Fibroblast of the aortic adventitia (primary cell): ENCODE results near the gene PALLD. TPM values are rescaled to one million over a fixed set of nuclear protein-coding genes. Genes with fewer than 3 reads are reported as not detected.

ENCODE experiments used
- DNase-seq: peaks from one replicate; pipeline ENCODE4 v3.0.0-alpha.2; 2010; ENCODE audit warnings: low read depth
- H3K4me3 ChIP-seq: 2 replicates; pipeline ENCODE4 v1.5.1; 2011; ENCODE audit warnings: low read depth, mild to moderate bottlenecking, control low read depth, low read length, moderate library complexity
- total RNA-seq: library from RNA; depleted of rRNA; stranded (reverse); fragments of >200 nt; gene quantifications from 2 replicates; pipeline ENCODE4 v1.2.3, GENCODE V29; 2012; ENCODE audit warnings: low replicate concordance
- TF ChIP-seq, protein P1 (sequence below): IDR thresholded peaks from 2 replicates; pipeline ENCODE4 v1.5.1; 2011; ENCODE audit warnings: mild to moderate bottlenecking, low read length, control low read depth, inconsistent platforms; ENCODE audit not compliant: insufficient read depth

The PALLD gene
- total RNA-seq, 1 donor: 52.1 TPM

DNA sequence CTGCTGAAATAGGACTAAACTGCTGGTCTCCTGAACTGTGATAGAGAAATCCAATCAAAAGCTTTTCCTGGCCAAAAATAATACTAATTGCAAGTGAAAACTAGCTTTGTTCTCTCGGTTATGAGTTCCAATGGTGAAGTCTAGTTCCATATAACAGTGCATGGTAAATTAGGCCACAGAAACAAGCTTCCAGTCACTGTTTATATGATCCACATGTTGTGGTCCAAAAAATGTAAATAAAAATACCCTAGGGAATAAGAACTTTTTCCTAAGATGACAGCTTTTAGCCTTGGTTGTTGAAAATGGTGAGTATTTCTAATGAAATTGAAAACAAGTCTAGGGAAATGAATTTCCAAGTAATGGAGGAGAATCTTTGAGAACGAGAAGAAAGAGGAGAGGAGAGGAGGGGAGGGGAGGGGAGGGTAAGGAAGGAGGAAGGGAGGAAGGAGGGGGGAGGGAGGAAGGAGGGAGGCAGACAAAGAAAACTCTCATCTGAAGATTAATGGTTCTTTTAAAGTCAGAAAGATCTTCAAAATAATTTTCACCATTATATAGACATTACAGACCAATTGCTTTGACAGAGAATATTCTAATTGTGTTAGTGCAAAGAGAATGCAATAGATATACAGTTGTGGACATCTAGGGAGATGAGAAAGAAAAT, 26.1 kb downstream of the PALLD start:
- no peak overlapping the region for H3K4me3 ChIP-seq
- DNase-seq: no peak
- TF ChIP-seq, protein P1, sequence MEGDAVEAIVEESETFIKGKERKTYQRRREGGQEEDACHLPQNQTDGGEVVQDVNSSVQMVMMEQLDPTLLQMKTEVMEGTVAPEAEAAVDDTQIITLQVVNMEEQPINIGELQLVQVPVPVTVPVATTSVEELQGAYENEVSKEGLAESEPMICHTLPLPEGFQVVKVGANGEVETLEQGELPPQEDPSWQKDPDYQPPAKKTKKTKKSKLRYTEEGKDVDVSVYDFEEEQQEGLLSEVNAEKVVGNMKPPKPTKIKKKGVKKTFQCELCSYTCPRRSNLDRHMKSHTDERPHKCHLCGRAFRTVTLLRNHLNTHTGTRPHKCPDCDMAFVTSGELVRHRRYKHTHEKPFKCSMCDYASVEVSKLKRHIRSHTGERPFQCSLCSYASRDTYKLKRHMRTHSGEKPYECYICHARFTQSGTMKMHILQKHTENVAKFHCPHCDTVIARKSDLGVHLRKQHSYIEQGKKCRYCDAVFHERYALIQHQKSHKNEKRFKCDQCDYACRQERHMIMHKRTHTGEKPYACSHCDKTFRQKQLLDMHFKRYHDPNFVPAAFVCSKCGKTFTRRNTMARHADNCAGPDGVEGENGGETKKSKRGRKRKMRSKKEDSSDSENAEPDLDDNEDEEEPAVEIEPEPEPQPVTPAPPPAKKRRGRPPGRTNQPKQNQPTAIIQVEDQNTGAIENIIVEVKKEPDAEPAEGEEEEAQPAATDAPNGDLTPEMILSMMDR: no peak

DNA sequence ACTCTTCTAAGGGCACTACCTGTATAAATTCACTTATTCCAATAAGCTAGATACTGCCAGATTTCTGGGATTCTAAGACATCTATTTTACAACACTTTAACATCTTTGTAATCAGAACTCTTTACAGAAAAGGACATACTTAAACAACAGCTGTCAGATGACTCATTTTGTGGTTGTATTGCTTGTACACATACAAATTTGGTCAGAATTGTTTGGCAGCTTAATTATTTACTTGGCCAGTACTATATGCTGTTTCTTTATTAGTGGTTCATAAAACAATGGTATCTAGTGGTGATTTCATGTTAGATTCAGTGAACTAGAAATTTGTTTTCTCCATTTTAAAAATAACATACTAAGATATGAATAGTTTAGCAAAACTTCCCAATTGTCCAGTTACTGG, 27.2 kb downstream of the PALLD start:
- no peak overlapping the region for H3K4me3 ChIP-seq

DNA sequence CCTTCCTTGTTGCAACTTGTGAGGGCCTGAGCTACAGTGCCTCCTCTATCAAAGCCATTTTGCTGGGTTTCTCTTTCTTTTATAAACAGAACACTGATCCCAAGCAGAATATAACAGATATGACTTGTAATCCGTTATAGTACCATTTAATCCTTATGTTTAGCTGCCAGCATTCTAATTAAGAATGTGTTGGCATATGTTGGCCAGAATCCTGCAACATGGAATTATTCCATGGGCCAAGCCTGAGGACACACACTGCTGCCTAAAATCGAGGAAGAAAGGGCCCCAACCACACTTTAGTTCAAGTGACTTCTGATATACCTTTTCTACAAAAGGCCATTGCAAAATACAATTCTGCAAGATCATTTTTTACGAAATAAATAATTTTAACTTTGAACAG, 28.0 kb downstream of the PALLD start:
- no peak overlapping the region for H3K4me3 ChIP-seq
- TF ChIP-seq, protein P1: no peak
- DNase-seq: no peak

More for the DNA sequence above, 27.2 kb downstream of the PALLD start:
- DNase-seq: peak; percentile 66
- TF ChIP-seq, protein P1: no peak

DNA sequence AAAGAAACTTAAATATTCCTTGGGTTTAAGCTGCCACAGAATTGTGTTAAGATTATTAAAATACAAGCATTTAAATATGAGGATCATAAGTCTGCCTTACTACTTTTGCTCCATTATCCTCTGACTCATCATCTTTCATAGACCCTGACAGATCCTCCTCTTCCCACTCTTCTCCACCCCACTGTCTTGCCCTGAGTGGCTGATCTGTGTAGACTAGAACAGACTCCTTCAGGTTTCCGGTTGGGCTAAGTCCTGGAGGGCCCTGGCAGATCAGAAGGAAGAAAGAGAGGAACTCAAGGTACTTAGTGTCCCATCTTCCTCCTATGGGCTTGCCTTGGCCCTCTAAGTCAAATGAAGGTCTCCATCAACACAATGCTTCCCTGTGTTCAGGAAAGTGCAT, 30.7 kb downstream of the PALLD start:
- DNase-seq: no peak
- TF ChIP-seq, protein P1: no peak
- no peak overlapping the region for H3K4me3 ChIP-seq

DNA sequence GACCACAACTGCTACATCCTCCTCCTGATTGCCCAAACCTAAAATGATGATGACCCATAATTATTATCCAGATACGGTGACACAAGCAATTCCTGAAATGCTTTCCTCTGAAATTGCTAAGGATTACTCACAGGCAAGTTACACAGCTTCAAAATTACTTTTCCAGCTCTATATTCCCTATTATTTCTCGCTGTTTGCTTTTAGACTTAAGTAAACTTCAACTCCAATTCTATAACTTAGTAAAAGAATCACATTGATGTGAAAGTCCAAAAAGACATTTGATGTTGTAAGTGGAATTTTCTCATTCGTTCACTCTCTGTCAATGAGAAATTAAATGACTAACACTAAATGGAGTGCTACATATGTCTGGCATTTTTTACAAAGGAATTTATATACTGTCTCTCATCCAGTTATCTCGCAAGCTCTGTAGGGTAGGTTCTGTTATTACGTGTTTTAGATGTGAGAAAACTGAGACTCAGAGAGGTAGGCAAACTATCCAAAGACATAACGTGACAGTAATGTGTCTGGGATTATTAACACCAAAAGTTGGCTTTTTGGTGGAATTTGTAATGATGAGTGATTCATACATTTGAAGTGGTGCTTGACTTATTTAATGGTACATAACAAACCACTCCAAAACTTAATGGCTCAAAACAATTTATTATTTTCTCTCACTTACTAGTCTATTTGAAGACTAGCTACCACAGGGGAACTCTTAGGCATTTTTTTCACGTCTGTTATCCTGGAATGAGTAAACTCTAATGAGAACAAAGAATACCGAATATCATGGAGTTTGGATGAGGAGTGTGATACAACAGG, 31.5 kb downstream of the PALLD start:
- H3K4me3 ChIP-seq: no peak overlapping the region
- peak; percentile 25 for DNase-seq
- TF ChIP-seq, protein P1: no peak

DNA sequence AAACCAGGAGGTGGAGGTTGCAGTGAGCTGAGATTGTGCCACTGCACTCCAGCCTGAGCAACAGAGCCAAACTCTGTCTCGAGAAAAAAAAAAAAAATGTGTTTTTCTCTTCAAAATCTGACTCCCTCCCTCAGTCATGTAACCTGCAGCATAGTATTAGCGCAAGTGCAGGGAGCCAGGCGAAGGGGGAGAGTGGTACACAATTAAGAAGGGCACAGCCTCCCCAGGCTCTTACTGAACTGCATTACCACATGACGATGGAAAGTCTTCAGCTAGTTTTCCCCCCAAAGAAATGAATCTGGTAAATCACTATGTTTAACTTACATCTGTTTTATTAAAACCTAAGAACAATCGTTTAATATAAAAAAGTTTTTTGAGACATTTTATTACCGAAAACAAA, 32.4 kb downstream of the PALLD start:
- DNase-seq: no peak
- H3K4me3 ChIP-seq: no peak overlapping the region
- TF ChIP-seq, protein P1: no peak
